CD8-positive, alpha-beta memory T cell (primary cell): ENCODE results near the gene KIF6. TPM values are rescaled to one million over a fixed set of nuclear protein-coding genes. Genes with fewer than 3 reads are reported as not detected.
"Not testable (repeated sequence)": the region's sequence is repeated elsewhere in the genome, so short reads cannot be mapped to it uniquely, and the experiment has no call there.

Experiments used
- CTCF ChIA-PET: fragments of 350-600 bp; sonication (Branson Sonifier 250); formaldehyde crosslinking; loops from one replicate; lab custom pipeline; 2021; ENCODE audit warnings: antibody characterized with exemption; lab: Charles Lee
- POLR2A ChIA-PET: fragments of 350-600 bp; sonication (Branson Sonifier 250); formaldehyde crosslinking; loops from one replicate; lab custom pipeline; 2021; ENCODE audit warnings: antibody characterized with exemption; lab: Charles Lee
- DNase-seq, 5 donors: peaks; one replicate each; pipeline versions ENCODE4 v3.0.0 to v3.0.0-alpha.2; 2020 to 2022; ENCODE audit warnings: mixed read lengths in 1 of 5
- H3K27ac ChIP-seq: one replicate; pipeline ENCODE4 v1.7.0; 2013; ENCODE audit warnings: low read depth, mild to moderate bottlenecking, low read length, moderate library complexity
- H3K27me3 ChIP-seq: 2 replicates; pipeline ENCODE4 v1.7.0; 2013; ENCODE audit warnings: low read length, mild to moderate bottlenecking; ENCODE audit not compliant: insufficient read depth, poor library complexity, severe bottlenecking
- H3K36me3 ChIP-seq: 2 replicates; pipeline ENCODE4 v1.7.0; 2013; ENCODE audit warnings: mild to moderate bottlenecking, low read length, moderate library complexity; ENCODE audit not compliant: insufficient read depth
- H3K4me1 ChIP-seq: 2 replicates; pipeline ENCODE4 v1.7.0; 2013; ENCODE audit warnings: mild to moderate bottlenecking, low read length, moderate library complexity; ENCODE audit not compliant: insufficient read depth
- H3K4me3 ChIP-seq: 2 replicates; pipeline ENCODE4 v1.7.0; 2013; ENCODE audit warnings: mild to moderate bottlenecking, low read length
- H3K9me3 ChIP-seq: 2 replicates; pipeline ENCODE4 v1.7.0; 2013; ENCODE audit warnings: mild to moderate bottlenecking, low read length
- H3K27ac Mint-ChIP-seq, 8 donors: one replicate each; pipeline ENCODE4 v1.8.0; 2020 to 2021; ENCODE audit warnings: mixed read lengths in 8 of 8, mild to moderate bottlenecking in 6 of 8, inconsistent platforms in 3 of 8, moderate library complexity in 3 of 8
- H3K27me3 Mint-ChIP-seq, 2 donors: one replicate each; pipeline ENCODE4 v1.8.0; 2020 to 2021; ENCODE audit warnings: mixed read lengths in 2 of 2, mild to moderate bottlenecking in 1 of 2, moderate library complexity in 1 of 2
- H3K36me3 Mint-ChIP-seq, 3 donors: one replicate each; pipeline ENCODE4 v1.8.0; 2020 to 2021; ENCODE audit warnings: mixed read lengths in 3 of 3, inconsistent platforms in 1 of 3, mild to moderate bottlenecking in 1 of 3
- H3K4me1 Mint-ChIP-seq, 3 donors: one replicate each; pipeline ENCODE4 v1.8.0; 2020 to 2021; ENCODE audit warnings: mixed read lengths in 3 of 3, inconsistent platforms in 1 of 3, mild to moderate bottlenecking in 1 of 3
- H3K4me3 Mint-ChIP-seq, 7 donors: one replicate each; pipeline ENCODE4 v1.8.0; 2020 to 2021; ENCODE audit warnings: mixed read lengths in 7 of 7, mild to moderate bottlenecking in 6 of 7, moderate library complexity in 4 of 7, inconsistent platforms in 2 of 7
- H3K9me3 Mint-ChIP-seq, 5 donors: one replicate each; pipeline ENCODE4 v1.8.0; 2020 to 2022; ENCODE audit warnings: mixed read lengths in 5 of 5, mild to moderate bottlenecking in 3 of 5, moderate library complexity in 2 of 5, inconsistent platforms in 1 of 5
- polyA plus RNA-seq: library from polyadenylated mRNA; unstranded; fragments of 300-500 nt; fragmentation: Illumina TruSeq; gene quantifications from one replicate; pipeline ENCODE4 v1.2.3, GENCODE V29; 2021
- total RNA-seq, 2 experiments: library from RNA; stranded (reverse); gene quantifications; one replicate each; pipeline ENCODE4 v1.2.3, GENCODE V29; 2021

The KIF6 gene
- total and polyA plus RNA-seq, 3 experiments from 2014 or later = 0.22 TPM; not detected in 1

- H3K4me1 Mint-ChIP-seq = no peaks in the 10 kb centered on the region
- no peak overlapping the region for H3K27ac Mint-ChIP-seq
- peaks cover 4 to 13% of the 10 kb centered on the region in 2 donors for H3K27me3 Mint-ChIP-seq
- Histone ChIP-seq H3K27ac (no peak overlapping the region), H3K4me1 (no peaks in the 10 kb centered on the region), H3K9me3 (no peaks in the 10 kb centered on the region), H3K36me3 (no peaks in the 10 kb centered on the region), H3K4me3 (no peak overlapping the region), H3K27me3 (no peaks in the 10 kb centered on the region)
- peaks cover 0 to 2% (median 0%) of the 10 kb centered on the region in 3 donors for H3K36me3 Mint-ChIP-seq
- H3K9me3 Mint-ChIP-seq = no peaks in the 10 kb centered on the region
- H3K4me3 Mint-ChIP-seq = no peak overlapping the region
- POLR2A ChIA-PET = no interaction called here
- no peak for DNase-seq
- CTCF ChIA-PET = no interaction called here
These were observed 39.8 kb downstream of the KIF6 start for GRCh38 chr6:39685489-39685826.

DNA sequence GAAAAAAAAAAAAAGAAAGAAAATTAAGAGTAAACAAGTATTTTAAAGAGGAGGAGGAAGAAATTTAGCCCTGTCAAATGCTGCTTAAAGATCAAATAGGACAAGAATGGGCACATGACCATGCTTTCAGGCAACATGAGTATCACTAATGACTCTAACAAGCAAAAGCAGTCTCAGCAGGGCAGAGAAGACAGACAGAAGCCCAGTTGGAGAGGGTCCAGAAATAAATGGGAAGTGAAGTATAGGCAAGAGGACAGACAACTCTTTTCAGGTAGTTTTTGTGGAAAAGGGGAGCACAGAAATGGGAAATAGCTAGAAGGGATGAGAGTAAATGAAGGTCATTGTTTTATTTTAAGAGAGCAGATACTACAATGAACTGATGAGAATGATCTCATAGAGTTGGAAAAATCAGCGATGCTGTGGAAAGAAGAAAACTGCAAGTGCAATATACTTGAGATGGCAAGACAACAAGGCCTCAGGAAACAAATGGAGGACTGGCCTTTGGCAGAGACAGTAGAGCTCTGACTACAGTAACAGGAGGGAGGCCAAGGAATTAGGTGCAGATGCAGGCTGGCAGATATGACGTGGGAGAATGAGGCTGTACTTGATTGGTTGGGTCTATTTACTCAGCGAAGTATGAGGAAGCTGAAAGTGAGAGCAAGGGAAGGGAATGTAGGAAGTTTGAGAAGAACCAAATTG, 40.3 kb downstream of the KIF6 start:
- DNase-seq = no peak
- Mint-ChIP-seq H3K27me3 (peaks cover 4 to 13% of the 10 kb centered on the region in 2 donors), H3K9me3 (no peaks in the 10 kb centered on the region), H3K4me3 (no peak overlapping the region), H3K4me1 (no peaks in the 10 kb centered on the region), H3K27ac (no peak overlapping the region), H3K36me3 (peaks cover 0 to 2% (median 0%) of the 10 kb centered on the region in 3 donors)
- H3K27me3 ChIP-seq = no peaks in the 10 kb centered on the region
- ChIA-PET POLR2A (no interaction called here), CTCF (no interaction called here)
- no peaks in the 10 kb centered on the region for H3K36me3 ChIP-seq
- H3K9me3 ChIP-seq = no peaks in the 10 kb centered on the region
- no peaks in the 10 kb centered on the region for H3K4me1 ChIP-seq
- no peak overlapping the region for H3K27ac ChIP-seq
- H3K4me3 ChIP-seq = no peak overlapping the region

DNA sequence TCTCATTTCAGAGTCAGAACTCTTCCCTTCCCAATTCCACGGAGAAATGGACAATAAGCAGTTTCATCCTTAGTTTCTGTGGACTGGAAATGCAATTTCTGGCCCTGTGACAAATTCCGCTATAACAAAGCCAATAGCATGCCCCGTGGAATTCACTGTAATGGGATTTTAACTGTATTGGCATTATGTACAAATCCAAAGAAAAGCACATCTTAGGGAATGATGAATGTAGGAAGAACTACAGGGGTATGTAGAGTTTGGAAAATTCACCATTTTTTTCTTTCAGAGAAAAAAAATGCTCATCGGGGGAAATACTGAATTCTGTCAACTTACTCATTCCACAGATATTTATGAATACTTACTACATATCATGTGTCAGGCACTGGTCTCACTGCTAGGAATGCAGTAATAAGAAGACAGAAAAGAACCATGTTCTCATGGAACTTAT, 43.5 kb downstream of the KIF6 start:
- ChIA-PET POLR2A (no interaction called here), CTCF (no interaction called here)
- Histone ChIP-seq H3K27me3 (no peaks in the 10 kb centered on the region), H3K9me3 (no peaks in the 10 kb centered on the region), H3K36me3 (no peaks in the 10 kb centered on the region), H3K27ac (no peak overlapping the region), H3K4me1 (no peaks in the 10 kb centered on the region), H3K4me3 (no peak overlapping the region)
- Mint-ChIP-seq H3K4me3 (no peak overlapping the region), H3K27ac (no peak overlapping the region), H3K9me3 (peaks cover 0 to 2% (median 0%) of the 10 kb centered on the region in 5 donors), H3K4me1 (no peaks in the 10 kb centered on the region), H3K36me3 (peaks cover 0 to 2% (median 0%) of the 10 kb centered on the region in 3 donors), H3K27me3 (peaks cover 4 to 10% of the 10 kb centered on the region in 2 donors)
- DNase-seq = no peak

GRCh38 chr6:39678914-39679313, 46.3 kb downstream of the KIF6 start:
- CTCF ChIA-PET = no interaction called here
- Mint-ChIP-seq H3K4me3 (no peak overlapping the region), H3K36me3 (no peaks in the 10 kb centered on the region)

GRCh38 chr6:39677318-39677717, 47.9 kb downstream of the KIF6 start:
- CTCF ChIA-PET, H3K27me3 ChIP-seq, H3K4me1 Mint-ChIP-seq, H3K27ac Mint-ChIP-seq, POLR2A ChIA-PET, H3K4me3 ChIP-seq, H3K36me3 Mint-ChIP-seq, DNase-seq, H3K9me3 Mint-ChIP-seq, H3K27ac ChIP-seq, H3K9me3 ChIP-seq, H3K36me3 ChIP-seq, H3K4me1 ChIP-seq, H3K4me3 Mint-ChIP-seq: not testable (repeated sequence)
- peaks cover 0 to 13% of the 10 kb centered on the region in 2 donors for H3K27me3 Mint-ChIP-seq

More at GRCh38 chr6:39678914-39679313, 46.3 kb downstream of the KIF6 start:
- Histone ChIP-seq H3K4me3 (no peak overlapping the region), H3K27ac (no peak overlapping the region), H3K27me3 (no peaks in the 10 kb centered on the region), H3K4me1 (no peaks in the 10 kb centered on the region), H3K9me3 (no peaks in the 10 kb centered on the region), H3K36me3 (no peaks in the 10 kb centered on the region)
- peaks cover 0 to 6% (median 0%) of the 10 kb centered on the region in 5 donors for H3K9me3 Mint-ChIP-seq
- POLR2A ChIA-PET = no interaction called here
- H3K27me3 Mint-ChIP-seq = peaks cover 0 to 7% of the 10 kb centered on the region in 2 donors
- DNase-seq = no peak
- no peaks in the 10 kb centered on the region for H3K4me1 Mint-ChIP-seq
- no peak overlapping the region for H3K27ac Mint-ChIP-seq

- H3K36me3 ChIP-seq = no peaks in the 10 kb centered on the region
- DNase-seq = no peak
- Mint-ChIP-seq H3K4me1 (no peaks in the 10 kb centered on the region), H3K4me3 (no peak overlapping the region), H3K27ac (no peak overlapping the region), H3K36me3 (no peaks in the 10 kb centered on the region), H3K27me3 (peaks cover 0 to 20% of the 10 kb centered on the region in 2 donors), H3K9me3 (peaks cover 0 to 5% (median 0%) of the 10 kb centered on the region in 5 donors)
- H3K27me3 ChIP-seq = no peaks in the 10 kb centered on the region
- H3K9me3 ChIP-seq = no peaks in the 10 kb centered on the region
- H3K4me3 ChIP-seq = no peak overlapping the region
- ChIA-PET POLR2A (no interaction called here), CTCF (no interaction called here)
- H3K4me1 ChIP-seq = no peaks in the 10 kb centered on the region
- no peak overlapping the region for H3K27ac ChIP-seq
These were observed 54.7 kb downstream of the KIF6 start for GRCh38 chr6:39670519-39670918.

GRCh38 chr6:39669973-39670342, 55.2 kb downstream of the KIF6 start:
- CTCF ChIA-PET = no interaction called here
- Histone ChIP-seq H3K4me1 (no peaks in the 10 kb centered on the region), H3K27ac (no peak overlapping the region), H3K36me3 (no peaks in the 10 kb centered on the region), H3K9me3 (no peaks in the 10 kb centered on the region), H3K4me3 (no peak overlapping the region), H3K27me3 (no peaks in the 10 kb centered on the region)
- Mint-ChIP-seq H3K9me3 (peaks cover 0 to 5% (median 0%) of the 10 kb centered on the region in 5 donors), H3K4me1 (no peaks in the 10 kb centered on the region), H3K27me3 (peaks cover 0 to 20% of the 10 kb centered on the region in 2 donors), H3K27ac (no peak overlapping the region), H3K4me3 (no peak overlapping the region), H3K36me3 (no peaks in the 10 kb centered on the region)
- DNase-seq = no peak
- POLR2A ChIA-PET = no interaction called here

GRCh38 chr6:39669207-39669972, 55.8 kb downstream of the KIF6 start:
- ChIA-PET CTCF (no interaction called here), POLR2A (no interaction called here)
- Histone ChIP-seq H3K4me1 (no peaks in the 10 kb centered on the region), H3K4me3 (no peak overlapping the region), H3K27ac (no peak overlapping the region), H3K36me3 (no peaks in the 10 kb centered on the region), H3K9me3 (no peaks in the 10 kb centered on the region), H3K27me3 (no peaks in the 10 kb centered on the region)
- Mint-ChIP-seq H3K4me3 (no peak overlapping the region), H3K27ac (no peak overlapping the region), H3K4me1 (no peaks in the 10 kb centered on the region), H3K27me3 (peaks cover 0 to 17% of the 10 kb centered on the region in 2 donors), H3K9me3 (peaks cover 0 to 5% (median 0%) of the 10 kb centered on the region in 5 donors), H3K36me3 (no peaks in the 10 kb centered on the region)
- no peak for DNase-seq
